ENCODE data around the gene PNLIP. TPM values are rescaled to one million over a fixed set of nuclear protein-coding genes. Genes with fewer than 3 reads are reported as not detected.

PNLIP gene
- not detected in 2 replicates for total RNA-seq (2014; rRNA removed; shearing (Covaris generic))

DNA sequence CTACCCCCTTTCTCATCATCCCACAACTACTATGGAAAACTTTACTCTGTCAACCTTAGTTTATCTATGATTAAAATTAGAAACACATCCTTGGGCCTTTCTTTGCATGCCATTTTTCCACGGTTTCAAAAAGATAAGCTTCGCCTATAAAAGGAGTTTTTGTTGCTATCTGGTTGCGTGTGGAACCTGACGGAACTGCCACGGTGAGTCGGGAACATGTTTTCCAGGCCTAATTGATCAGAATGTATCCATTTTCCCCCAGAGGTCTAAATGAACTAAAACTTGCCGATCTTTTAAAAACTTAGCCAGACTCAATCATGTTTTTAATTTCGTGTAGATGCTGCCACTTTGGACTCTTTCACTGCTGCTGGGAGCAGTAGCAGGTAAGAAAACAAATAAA lies at the start of gene PNLIP:
TSS of gene PNLIP (plus strand) at position 176 of the 400 bp plus-strand sequence. CDS start at position 338, 162 bp downstream.

DNA sequence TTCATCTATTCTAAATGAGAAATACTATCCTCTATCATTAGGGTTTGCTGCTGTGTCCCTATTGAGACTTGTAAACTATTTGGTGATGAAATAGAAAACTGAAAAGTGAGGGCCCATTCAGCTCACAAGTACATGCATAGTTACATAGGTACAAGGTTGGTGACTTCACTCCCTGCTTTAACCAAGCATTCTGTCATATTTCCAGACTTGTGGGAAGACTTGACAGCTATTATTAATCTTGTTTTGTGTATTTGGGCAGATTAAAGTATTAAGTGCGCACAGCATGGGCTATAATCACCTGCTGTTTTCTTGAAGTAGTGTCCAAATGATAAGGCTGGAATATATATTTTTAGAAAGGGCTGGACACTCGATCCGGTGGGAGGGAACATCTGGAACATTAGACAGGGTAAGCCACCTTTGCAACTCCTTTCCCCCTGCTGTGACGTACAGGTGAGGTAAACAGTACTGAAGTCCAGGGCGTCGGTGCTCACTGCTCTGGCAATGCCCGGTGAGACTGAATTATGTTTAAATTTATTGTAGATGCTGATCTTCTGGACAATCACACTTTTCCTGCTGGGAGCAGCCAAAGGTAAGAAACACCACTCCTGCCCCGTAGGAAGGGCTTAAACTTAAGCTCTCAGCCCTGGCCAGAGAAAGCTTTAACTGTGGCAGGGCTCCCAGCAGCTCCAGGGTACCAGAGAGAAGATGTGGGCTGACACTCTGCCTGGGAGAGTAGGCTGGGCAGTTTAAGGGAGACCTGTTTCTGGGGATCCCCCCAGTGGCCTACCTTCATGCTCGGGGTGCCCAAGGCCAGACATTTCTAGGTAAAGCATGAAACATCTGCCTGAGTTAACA lies 45.1 kb downstream of the PNLIP start, which contains the start of gene PNLIPRP1:
TSS of gene PNLIPRP1 (plus strand) at position 370 of the 855 bp plus-strand sequence. CDS start at position 541, 171 bp downstream.

Small RNAs within 50 kb of the gene (small RNA-seq; reads per million reads assigned to genes)
- not detected for gene RNU6-1090P

Other genes with a start within 250 kb of the PNLIP start
- not detected in 2 replicates for gene CCDC172, start 221.5 kb upstream of the PNLIP start, total RNA-seq (2014; rRNA removed; shearing (Covaris generic))
- 0.03 TPM in 1 of 2 replicates, not detected in the other for gene PNLIPRP3, start 118.1 kb upstream of the PNLIP start, total RNA-seq (2014; rRNA removed; shearing (Covaris generic))
- gene PNLIPRP1, start 45.0 kb downstream of the PNLIP start, total RNA-seq (2014; rRNA removed; shearing (Covaris generic)): not detected in 2 replicates
- not detected in 2 replicates for gene PNLIPRP2, start 75.0 kb downstream of the PNLIP start, total RNA-seq (2014; rRNA removed; shearing (Covaris generic))
- 2.0 TPM in 2 replicates for gene HSPA12A, start 196.6 kb downstream of the PNLIP start, total RNA-seq (2014; rRNA removed; shearing (Covaris generic))

Measured in A375 (cell line).